Spleen (tissue), 11 donors: ENCODE measurements around the gene C14orf132. TPM values are rescaled to one million over a fixed set of nuclear protein-coding genes. Genes with fewer than 3 reads are reported as not detected.
"Not testable (repeated sequence)": the region's sequence is repeated elsewhere in the genome, so short reads cannot be mapped to it uniquely, and the experiment has no call there.

Source experiments
- DNase-seq: peaks from one replicate; pipeline ENCODE4 v3.0.0-alpha.2; 2020
- H3K27ac ChIP-seq, 8 donors: fragments of 200-600 bp; sonication (generic) in 7 of 8; 1 replicate in 4 of 8; 2 replicates in 4 of 8; pipeline versions ENCODE4 v1.5.0 to v1.8.0; 2016 to 2021; ENCODE audit warnings: inconsistent platforms in 4 of 8, mild to moderate bottlenecking in 4 of 8, moderate library complexity in 1 of 8
- H3K27me3 ChIP-seq, 7 donors: fragments of 200-600 bp; sonication (generic) in 6 of 7; replicated peaks in 1 of 7; 1 replicate in 4 of 7; 2 replicates in 3 of 7; pipeline versions ENCODE4 v1.5.0 to v1.8.0; 2016 to 2021; ENCODE audit warnings: inconsistent platforms in 3 of 7, mild to moderate bottlenecking in 1 of 7
- H3K36me3 ChIP-seq, 6 donors: fragments of 200-600 bp; sonication (generic) in 5 of 6; 1 replicate in 4 of 6; 2 replicates in 2 of 6; pipeline versions ENCODE4 v1.5.0 to v1.8.0; 2016 to 2021; ENCODE audit warnings: inconsistent platforms in 2 of 6
- H3K4me1 ChIP-seq, 6 donors: fragments of 200-600 bp; sonication (generic) in 5 of 6; 1 replicate in 3 of 6; 2 replicates in 3 of 6; pipeline versions ENCODE4 v1.5.0 to v1.8.0; 2016 to 2021; ENCODE audit warnings: inconsistent platforms in 3 of 6
- H3K4me3 ChIP-seq, 8 donors: fragments of 200-600 bp; sonication (generic) in 7 of 8; 1 replicate in 4 of 8; 2 replicates in 4 of 8; pipeline versions ENCODE4 v1.5.0 to v1.8.0; 2016 to 2021; ENCODE audit warnings: inconsistent platforms in 4 of 8, mild to moderate bottlenecking in 4 of 8, moderate library complexity in 2 of 8
- H3K9me3 ChIP-seq, 8 donors: fragments of 200-600 bp; sonication (generic) in 7 of 8; 1 replicate in 4 of 8; 2 replicates in 4 of 8; pipeline versions ENCODE4 v1.5.0 to v1.8.0; 2016 to 2021; ENCODE audit warnings: inconsistent platforms in 4 of 8
- POLR2A ChIP-seq, 3 donors: fragments of 450-650 bp; IDR thresholded peaks; one replicate each; pipeline ENCODE4 v1.5.1; 2017; ENCODE audit warnings: antibody characterized with exemption in 3 of 3, mild to moderate bottlenecking in 1 of 3
- POLR2AphosphoS5 ChIP-seq, 3 donors: sonication (generic); formaldehyde crosslinking; IDR thresholded peaks; one replicate each; pipeline ENCODE4 v1.5.1; 2017; ENCODE audit warnings: antibody characterized with exemption in 3 of 3
- WGBS, 5 donors: extraction: QIAGEN DNeasy Blood & Tissue Kit in 3 of 5; methylation state at CpG; one replicate each; pipeline versions ENCODE4 v1.1.5 to v1.1.7; 2013 to 2018; 5-methylcytosine and 5-hydroxymethylcytosine counted together
- intact Hi-C: fragments of 100-400 bp; cut with DNase I; formaldehyde crosslinking; loops from one replicate; pipeline ENCODE4 v1.15.0; 2023; ENCODE audit warnings: low total_unique reads
- polyA plus RNA-seq, 3 donors: library from polyadenylated mRNA; stranded (reverse); fragments of 200-250 nt; gene quantifications; one replicate each; pipeline ENCODE4 v1.2.1, GENCODE V29; 2013
- total RNA-seq, 7 donors: library from RNA; depleted of rRNA in 3 of 7; stranded (reverse); fragments of >200 nt in 3 of 7; fragmentation: NEBNext Ultra II Directional in 4 of 7; extraction: Animal tissue kit (Norgen Biotek cat#: 25700) in 4 of 7; gene quantifications; one replicate each; pipeline versions ENCODE4 v1.1.0 to v1.2.1, GENCODE V29; 2016 to 2021
- TF ChIP-seq, protein P1 (sequence below), 11 experiments: fragments of 200-600 bp in 7 of 11; fragments of 450-650 bp in 4 of 11; sonication (generic) in 4 of 11; IDR thresholded peaks in 8 of 11; conservative IDR thresholded peaks in 3 of 11; 1 replicate in 7 of 11; 2 replicates in 4 of 11; pipeline versions ENCODE4 v1.4.0 to v1.8.0; 2016 to 2021; ENCODE audit warnings: antibody characterized with exemption in 11 of 11, inconsistent platforms in 4 of 11, mild to moderate bottlenecking in 1 of 11
- donor health status: healthy with polysubstance abuse.
- donor health status: DM: no; HTN: no; CAD: no; lungs with moderate emphysema.
- donor health status: DM: no; HTN: no; CAD: no.
- donor health status: Bipolar disorder and iron deficiency.
- donor health status: healthy.
- donor health status: DM: no; HTN: no; CAD: no.
- donor health status: DM: yes; HTN: yes; CAD: no.

The C14orf132 gene
- total and polyA plus RNA-seq, 10 donors = 1.8 to 16.4 (median 7.8) TPM

DNA sequence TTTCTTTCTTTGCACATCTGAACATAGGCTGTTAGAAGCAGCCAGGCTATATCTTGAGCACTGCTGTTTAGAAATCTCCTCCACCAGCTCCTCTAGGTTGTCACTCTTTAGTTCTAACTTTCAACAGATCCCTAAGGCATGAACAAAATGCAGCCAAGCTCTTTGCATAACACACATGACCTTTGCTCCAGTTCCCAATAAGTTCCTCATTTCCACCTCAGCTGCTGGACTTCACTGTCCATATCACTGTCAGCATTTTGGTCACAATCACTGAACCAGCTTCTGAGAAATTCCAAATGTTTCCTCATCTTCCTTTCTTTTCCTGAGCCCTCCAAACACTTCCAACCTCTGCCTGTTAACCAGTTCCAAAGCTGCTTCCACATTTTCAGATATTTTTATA, 27.6 kb upstream of the C14orf132 start:
- Histone ChIP-seq H3K4me1 (no peaks in the 10 kb centered on the region), H3K27me3 (no peaks in the 10 kb centered on the region), H3K4me3 (no peak overlapping the region), H3K9me3 (peaks cover 9 to 26% (median 21%) of the 10 kb centered on the region in 8 donors), H3K36me3 (no peaks in the 10 kb centered on the region), H3K27ac (no peak overlapping the region)
- intact Hi-C loops = no loop called here
- TF ChIP-seq POLR2AphosphoS5 (IDR thresholded peaks at IDR 0.05) (no peak), POLR2A (IDR thresholded peaks at IDR 0.05) (no peak)
- TF ChIP-seq, protein P1, sequence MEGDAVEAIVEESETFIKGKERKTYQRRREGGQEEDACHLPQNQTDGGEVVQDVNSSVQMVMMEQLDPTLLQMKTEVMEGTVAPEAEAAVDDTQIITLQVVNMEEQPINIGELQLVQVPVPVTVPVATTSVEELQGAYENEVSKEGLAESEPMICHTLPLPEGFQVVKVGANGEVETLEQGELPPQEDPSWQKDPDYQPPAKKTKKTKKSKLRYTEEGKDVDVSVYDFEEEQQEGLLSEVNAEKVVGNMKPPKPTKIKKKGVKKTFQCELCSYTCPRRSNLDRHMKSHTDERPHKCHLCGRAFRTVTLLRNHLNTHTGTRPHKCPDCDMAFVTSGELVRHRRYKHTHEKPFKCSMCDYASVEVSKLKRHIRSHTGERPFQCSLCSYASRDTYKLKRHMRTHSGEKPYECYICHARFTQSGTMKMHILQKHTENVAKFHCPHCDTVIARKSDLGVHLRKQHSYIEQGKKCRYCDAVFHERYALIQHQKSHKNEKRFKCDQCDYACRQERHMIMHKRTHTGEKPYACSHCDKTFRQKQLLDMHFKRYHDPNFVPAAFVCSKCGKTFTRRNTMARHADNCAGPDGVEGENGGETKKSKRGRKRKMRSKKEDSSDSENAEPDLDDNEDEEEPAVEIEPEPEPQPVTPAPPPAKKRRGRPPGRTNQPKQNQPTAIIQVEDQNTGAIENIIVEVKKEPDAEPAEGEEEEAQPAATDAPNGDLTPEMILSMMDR (IDR thresholded peaks at IDR 0.05 in 8 of 11, conservative IDR thresholded peaks at IDR 0.05 in 3 of 11) = no peak
- DNase-seq = no peak

DNA sequence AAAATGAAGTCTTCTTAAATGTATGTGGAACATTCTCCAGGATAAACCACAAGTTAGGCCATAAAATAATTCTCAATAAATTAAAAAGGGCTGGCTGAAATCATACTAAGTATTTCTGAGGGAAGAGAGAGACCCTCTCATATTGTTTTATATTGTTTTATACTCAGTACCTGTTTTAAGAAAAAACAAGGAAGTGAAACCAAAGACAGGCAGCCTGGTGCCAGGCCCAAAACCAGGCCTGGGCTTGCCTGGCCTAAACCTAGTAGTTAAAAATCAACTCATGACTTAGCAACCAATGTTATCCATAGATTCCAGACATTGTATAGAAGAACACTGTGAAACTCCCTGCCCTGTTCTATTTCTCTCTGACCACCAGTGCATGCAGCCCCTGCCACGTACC, 26.4 kb upstream of the C14orf132 start:
- DNase-seq, intact Hi-C loops, H3K4me1 ChIP-seq, H3K27me3 ChIP-seq, H3K36me3 ChIP-seq, H3K4me3 ChIP-seq: not testable (repeated sequence)
- 73 to 88% (median 85%) methylated on average over 1 of the region's 1 CpG for WGBS, 5 donors
- Histone ChIP-seq H3K27ac (peak overlapping the region in 1 of 8 donors; percentile 29), H3K9me3 (peaks cover 9 to 25% (median 21%) of the 10 kb centered on the region in 8 donors)

DNA sequence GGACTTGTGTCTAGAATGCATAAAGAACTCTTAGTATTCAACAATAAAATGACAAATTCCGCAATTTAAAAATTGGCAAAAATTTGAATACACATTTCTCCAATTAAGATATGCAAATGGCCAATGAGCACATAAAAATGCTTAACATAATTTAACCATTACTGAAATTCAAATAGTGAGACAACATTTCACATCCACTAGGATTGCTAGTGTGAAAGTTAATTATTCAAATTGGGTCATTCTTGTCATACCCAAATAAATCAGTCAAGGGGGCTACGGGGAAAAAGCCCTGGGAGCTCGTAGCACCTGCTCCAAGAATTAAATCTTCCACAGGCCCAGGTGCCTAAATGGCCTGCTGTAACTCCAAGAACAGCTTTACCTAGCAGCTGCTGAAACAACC, 25.0 kb upstream of the C14orf132 start:
- no peaks in the 10 kb centered on the region for H3K36me3 ChIP-seq
- intact Hi-C loops = no loop called here
- H3K27ac ChIP-seq = no peak overlapping the region
- DNase-seq = no peak
- no peak overlapping the region for H3K4me3 ChIP-seq
- peaks cover 9 to 22% (median 21%) of the 10 kb centered on the region in 8 donors for H3K9me3 ChIP-seq
- WGBS, 5 donors = 83 to 92% (median 86%) methylated on average over 3 of the region's 3 CpGs
- TF ChIP-seq, protein P1 (IDR thresholded peaks at IDR 0.05 in 8 of 11, conservative IDR thresholded peaks at IDR 0.05 in 3 of 11) = no peak
- no peak for TF ChIP-seq POLR2AphosphoS5 (IDR thresholded peaks at IDR 0.05)
- no peak for TF ChIP-seq POLR2A (IDR thresholded peaks at IDR 0.05)
- H3K4me1 ChIP-seq = no peaks in the 10 kb centered on the region
- peaks cover 0 to 19% (median 0%) of the 10 kb centered on the region in 7 donors for H3K27me3 ChIP-seq

DNA sequence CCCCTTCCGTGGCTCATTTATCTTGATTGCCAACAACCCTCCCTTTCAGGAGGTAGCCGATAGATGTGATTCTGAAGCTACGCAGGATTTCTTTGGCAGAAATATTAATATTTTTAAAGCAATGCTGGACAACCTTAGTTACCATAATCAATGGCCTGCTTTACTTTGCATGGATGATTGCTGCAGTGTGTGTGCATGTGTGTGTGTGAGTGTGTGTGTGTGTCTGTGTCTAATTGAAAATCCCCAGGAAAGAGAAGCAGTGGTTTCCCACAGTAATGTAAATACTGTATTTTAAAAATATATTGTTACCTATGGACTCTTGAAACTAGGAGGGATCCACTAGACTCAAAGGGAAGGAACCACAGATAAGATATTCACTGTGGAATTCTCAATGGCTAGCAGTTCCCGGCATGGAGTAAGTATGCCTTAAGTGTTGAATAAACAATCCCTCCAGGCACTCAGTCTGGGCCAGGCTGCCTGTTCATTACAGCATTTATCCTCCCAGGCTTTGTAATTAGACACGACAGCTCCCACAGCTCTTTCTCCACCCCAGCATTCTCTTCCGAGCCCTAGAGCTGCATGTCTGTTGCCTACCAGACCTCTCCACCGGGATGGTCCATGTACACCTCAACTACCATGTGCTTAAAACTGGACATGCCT, 22.5 kb upstream of the C14orf132 start:
- DNase-seq = no peak
- H3K36me3 ChIP-seq = no peaks in the 10 kb centered on the region
- TF ChIP-seq POLR2AphosphoS5 (IDR thresholded peaks at IDR 0.05) = no peak
- no peaks in the 10 kb centered on the region for H3K4me1 ChIP-seq
- H3K9me3 ChIP-seq = peaks cover 0 to 6% (median 3%) of the 10 kb centered on the region in 8 donors
- no peak overlapping the region for H3K4me3 ChIP-seq
- intact Hi-C loops = no loop called here
- H3K27ac ChIP-seq = no peak overlapping the region
- peaks cover 0 to 36% (median 0%) of the 10 kb centered on the region in 7 donors for H3K27me3 ChIP-seq
- 39 to 53% (median 50%) methylated on average over 7 of the region's 7 CpGs for WGBS, 5 donors

DNA sequence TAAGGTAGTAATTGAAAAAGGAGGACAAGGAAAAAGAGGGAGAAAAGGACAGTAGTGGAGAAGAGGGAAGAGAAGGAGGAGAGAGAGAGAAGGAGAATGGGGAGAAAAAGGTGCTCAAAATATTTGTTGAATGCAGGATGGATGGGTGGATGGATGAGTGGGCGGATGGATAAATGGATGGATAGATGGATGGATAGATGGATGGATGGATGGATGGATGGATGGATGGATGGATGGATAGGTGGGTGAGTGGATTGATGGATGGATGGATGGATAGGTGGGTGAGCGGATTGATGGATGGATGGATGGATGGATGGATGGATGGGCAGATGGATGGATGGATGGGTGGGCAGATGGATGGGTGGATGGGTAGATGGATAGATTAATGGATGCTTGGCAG, 21.3 kb upstream of the C14orf132 start:
- intact Hi-C loops = no loop called here
- Histone ChIP-seq H3K36me3 (no peaks in the 10 kb centered on the region), H3K4me3 (no peak overlapping the region), H3K4me1 (no peaks in the 10 kb centered on the region), H3K27me3 (peaks cover 0 to 36% (median 0%) of the 10 kb centered on the region in 7 donors), H3K27ac (no peak overlapping the region), H3K9me3 (no peaks in the 10 kb centered on the region)
- TF ChIP-seq POLR2AphosphoS5 (IDR thresholded peaks at IDR 0.05) = no peak
- no peak for TF ChIP-seq POLR2A (IDR thresholded peaks at IDR 0.05)
- TF ChIP-seq, protein P1 (IDR thresholded peaks at IDR 0.05 in 8 of 11, conservative IDR thresholded peaks at IDR 0.05 in 3 of 11) = no peak
- 84 to 93% (median 89%) methylated on average over 2 of the region's 2 CpGs for WGBS, 5 donors
- DNase-seq = no peak
